Breast epithelium (tissue), 3 donors: Measurements from ENCODE around the gene MT1F.
"Not testable (repeated sequence)": the region's sequence is repeated elsewhere in the genome, so short reads cannot be mapped to it uniquely, and the experiment has no call there.

Experiments used
- CTCF ChIP-seq, 3 donors: fragments of 450-650 bp; IDR thresholded peaks; one replicate each; pipeline ENCODE4 v1.5.1; 2016 to 2017; ENCODE audit warnings: antibody characterized with exemption in 3 of 3, mild to moderate bottlenecking in 3 of 3, moderate library complexity in 3 of 3
- POLR2A ChIP-seq: fragments of 450-650 bp; IDR thresholded peaks from one replicate; pipeline ENCODE4 v1.6.1; 2016; ENCODE audit warnings: antibody characterized with exemption, mild to moderate bottlenecking, moderate library complexity
- POLR2AphosphoS5 ChIP-seq, 3 donors: sonication (generic); formaldehyde crosslinking; IDR thresholded peaks; one replicate each; pipeline ENCODE4 v1.6.1; 2017; ENCODE audit warnings: antibody characterized with exemption in 3 of 3

GRCh38 chr16:56665286-56666261 is 7.8 kb downstream of the MT1F start:
- TF ChIP-seq CTCF (IDR thresholded peaks at IDR 0.05); POLR2A; POLR2AphosphoS5 (IDR thresholded peaks at IDR 0.05): not testable (repeated sequence)
